Ureter (tissue), 1 donor: ENCODE results near the gene PERCC1. TPM values are rescaled to one million over a fixed set of nuclear protein-coding genes. Genes with fewer than 3 reads are reported as not detected.
A peak's percentile ranks its signal among the peaks of the same experiment; 100 is the strongest.

Experiments used
- DNase-seq: peaks from one replicate; pipeline ENCODE4 v3.0.0-alpha.2; 2020; ENCODE audit warnings: low spot score
- total RNA-seq: library from RNA; stranded (reverse); gene quantifications from one replicate; pipeline ENCODE4 v1.2.4, GENCODE V29; 2023
- donor health status: DM: yes; HTN: yes; CAD: no.

Gene PERCC1
- total RNA-seq, 1 donor from 2014 or later, result not detected

- no peak for DNase-seq
These were observed 18.0 kb upstream of the PERCC1 start for GRCh38 chr16:1412847-1413246.

GRCh38 chr16:1413684-1414531, 17.0 kb upstream of the PERCC1 start:
- DNase-seq, result no peak

GRCh38 chr16:1414532-1415260, 16.2 kb upstream of the PERCC1 start, which contains the start of gene UNKL:
Gene UNKL (minus strand): TSS chr16:1414704. CDS start chr16:1414691, 13 bp downstream.
- peak; percentile 74 for DNase-seq

- DNase-seq, result no peak
These were observed 14.3 kb upstream of the PERCC1 start for GRCh38 chr16:1416521-1416941.

- no peak for DNase-seq
These were observed 10.8 kb upstream of the PERCC1 start for GRCh38 chr16:1420111-1420539.

GRCh38 chr16:1422076-1422475, 8.8 kb upstream of the PERCC1 start:
- no peak for DNase-seq

- no peak for DNase-seq
These were observed 6.8 kb upstream of the PERCC1 start for GRCh38 chr16:1424028-1424427.

- no peak for DNase-seq
These were observed 5.1 kb upstream of the PERCC1 start for GRCh38 chr16:1425616-1426370.

GRCh38 chr16:1426734-1427471, 4.0 kb upstream of the PERCC1 start:
- no peak for DNase-seq

- no peak for DNase-seq
These were observed 3.1 kb upstream of the PERCC1 start for GRCh38 chr16:1427473-1428461.

GRCh38 chr16:1428511-1428910, 2.4 kb upstream of the PERCC1 start:
- no peak for DNase-seq

- DNase-seq, result no peak
These were observed 1.9 kb upstream of the PERCC1 start for GRCh38 chr16:1429012-1429411.

GRCh38 chr16:1429631-1430030, 1.2 kb upstream of the PERCC1 start:
- no peak for DNase-seq

GRCh38 chr16:1430214-1430758, 592 bp upstream of the PERCC1 start:
- no peak for DNase-seq

- DNase-seq, result no peak
These were observed 806 bp downstream of the PERCC1 start for GRCh38 chr16:1431497-1432270.

GRCh38 chr16:1432388-1433262, 1.7 kb downstream of the PERCC1 start:
- DNase-seq, result no peak

GRCh38 chr16:1433263-1433560, 2.3 kb downstream of the PERCC1 start:
- no peak for DNase-seq

GRCh38 chr16:1433756-1434155, 2.9 kb downstream of the PERCC1 start:
- DNase-seq, result no peak
